H1 (cell line): Measurements from ENCODE around the gene TM9SF3.

Source experiments
- ASH2L ChIP-seq: fragments of 200-600, 300-600 bp; sonication (generic); IDR thresholded peaks from one replicate; pipeline ENCODE4 v1.7.1; 2017; ENCODE audit warnings: low read length
- CHD2 ChIP-seq: IDR thresholded peaks from 2 replicates; pipeline ENCODE4 v1.6.1; 2012; ENCODE audit warnings: low read length, improper control_type of control experiment
- CTCF ChIP-seq, 3 experiments: IDR thresholded peaks; 1 replicate in 2 of 3; 2 replicates in 1 of 3; pipeline versions ENCODE4 v1.5.1 to v1.6.1; 2011; ENCODE audit warnings: low read length in 3 of 3, mild to moderate bottlenecking in 3 of 3, inconsistent platforms in 2 of 3, low read depth in 1 of 3, moderate library complexity in 1 of 3; ENCODE audit not compliant: insufficient read depth in 1 of 3; ENCODE audit errors: control extremely low read depth in 1 of 3
- EP300 ChIP-seq, 2 experiments: IDR thresholded peaks; 1 replicate in 1 of 2; 2 replicates in 1 of 2; pipeline ENCODE4 v1.6.1; 2011 to 2012; ENCODE audit warnings: low read depth in 2 of 2, low read length in 2 of 2, mild to moderate bottlenecking in 2 of 2, borderline replicate concordance in 1 of 2, inconsistent platforms in 1 of 2, moderate library complexity in 1 of 2
- EZH2 ChIP-seq: fragments of 200-600 bp; sonication (generic); IDR thresholded peaks from 2 replicates; pipeline ENCODE4 v1.7.1; 2012; ENCODE audit warnings: low read depth, mild to moderate bottlenecking, moderate library complexity, low read length, inconsistent platforms; ENCODE audit not compliant: severe bottlenecking
- KDM1A ChIP-seq: fragments of 200-600, 300-600 bp; sonication (generic); IDR thresholded peaks from 2 replicates; pipeline ENCODE4 v1.7.1; 2016; ENCODE audit warnings: mild to moderate bottlenecking, low read length, borderline replicate concordance
- MAX ChIP-seq: IDR thresholded peaks from 2 replicates; pipeline ENCODE4 v1.6.1; 2012; ENCODE audit warnings: inconsistent platforms
- POLR2A ChIP-seq, 2 experiments: IDR thresholded peaks; 1 replicate in 1 of 2; 2 replicates in 1 of 2; pipeline ENCODE4 v1.6.1; 2011; ENCODE audit warnings: low read depth in 2 of 2, low read length in 2 of 2, mild to moderate bottlenecking in 2 of 2; ENCODE audit errors: control extremely low read depth in 1 of 2
- POLR2AphosphoS5 ChIP-seq: IDR thresholded peaks from 2 replicates; pipeline ENCODE4 v1.6.1; 2011; ENCODE audit warnings: low read depth, low read length
- SIN3A ChIP-seq, 2 experiments: IDR thresholded peaks in 1 of 2; conservative IDR thresholded peaks in 1 of 2; 2 replicates each; pipeline ENCODE4 v1.6.1; 2011 to 2012; ENCODE audit warnings: low read length in 2 of 2, improper control_type of control experiment in 1 of 2, low read depth in 1 of 2, mild to moderate bottlenecking in 1 of 2
- SP1 ChIP-seq: IDR thresholded peaks from 2 replicates; pipeline ENCODE4 v1.6.1; 2011; ENCODE audit warnings: low read depth, low read length
- SP4 ChIP-seq: IDR thresholded peaks from 2 replicates; pipeline ENCODE4 v1.6.1; 2012; ENCODE audit warnings: low read length, inconsistent platforms
- TAF1 ChIP-seq: IDR thresholded peaks from 2 replicates; pipeline ENCODE4 v1.6.1; 2011; ENCODE audit warnings: mild to moderate bottlenecking, low read depth, low read length
- ZNF274 ChIP-seq: IDR thresholded peaks from 2 replicates; pipeline ENCODE4 v1.7.0; 2012; ENCODE audit warnings: low read length, borderline replicate concordance; ENCODE audit errors: extremely low read depth

- TF ChIP-seq KDM1A (peak; percentile 32; the same call in 1 of the 2 replicates), CTCF (IDR thresholded peaks at IDR 0.05; ENCODE audit: control extremely low read depth in 1 of 3, insufficient read depth in 1 of 3, low read depth in 1 of 3, low read length in 3 of 3) (peak; percentile 82 to 94 (median 94)), EZH2 (no peak), TAF1 (no peak), EP300 (IDR thresholded peaks at IDR 0.05; ENCODE audit: borderline replicate concordance in 1 of 2, low read depth in 2 of 2, low read length in 2 of 2) (no peak), SIN3A (conservative IDR thresholded peaks at IDR 0.05 in 1 of 2, IDR thresholded peaks at IDR 0.05 in 1 of 2; ENCODE audit: low read depth in 1 of 2, low read length in 2 of 2) (no peak), ZNF274 (no peak), POLR2A (IDR thresholded peaks at IDR 0.05; ENCODE audit: control extremely low read depth in 1 of 2, low read depth in 2 of 2, low read length in 2 of 2) (no peak), CHD2 (no peak), MAX (peak; percentile 75), SP1 (no peak), SP4 (no peak), ASH2L (no peak), POLR2AphosphoS5 (no peak)
Measured at GRCh38 chr10:96470116-96470743, 116.6 kb downstream of the TM9SF3 start.
